Measurements from ENCODE around the gene SHC3. TPM values are rescaled to one million over a fixed set of nuclear protein-coding genes. Genes with fewer than 3 reads are reported as not detected.

The SHC3 gene
- total RNA-seq, 4 donors from 2014 or later: 2.2 to 4.0 (median 3.1) TPM

- DNase-seq (ENCODE audit: extremely low spot score): no peak
- peaks cover 21 to 32% (median 27%) of the 10 kb centered on the region in 4 donors for H3K4me1 ChIP-seq
- intact Hi-C loops (cut with DNase I): no loop called here
- peaks cover 0 to 8% (median 3%) of the 10 kb centered on the region in 4 donors for H3K9me3 ChIP-seq
- H3K36me3 ChIP-seq: no peaks in the 10 kb centered on the region
- WGBS: 97% methylated on average over 4 of the region's 4 CpGs
- no peak overlapping the region for H3K4me3 ChIP-seq
- no peaks in the 10 kb centered on the region for H3K27me3 ChIP-seq
- H3K27ac ChIP-seq (replicated peaks in 1 of 4): peak overlapping the region in 1 of 4 donors; percentile 20
- no peak for TF ChIP-seq POLR2A (IDR thresholded peaks at IDR 0.05; ENCODE audit: low read depth)
Measured at GRCh38 chr9:89024727-89025126, 153.9 kb downstream of the SHC3 start.

GRCh38 chr9:89023740-89024139 lies 154.9 kb downstream of the SHC3 start:
- WGBS: 81% methylated on average over 3 of the region's 3 CpGs
- no peak for TF ChIP-seq EP300 (IDR thresholded peaks at IDR 0.05)
- TF ChIP-seq POLR2AphosphoS5 (IDR thresholded peaks at IDR 0.05): no peak
- TF ChIP-seq, protein P1, sequence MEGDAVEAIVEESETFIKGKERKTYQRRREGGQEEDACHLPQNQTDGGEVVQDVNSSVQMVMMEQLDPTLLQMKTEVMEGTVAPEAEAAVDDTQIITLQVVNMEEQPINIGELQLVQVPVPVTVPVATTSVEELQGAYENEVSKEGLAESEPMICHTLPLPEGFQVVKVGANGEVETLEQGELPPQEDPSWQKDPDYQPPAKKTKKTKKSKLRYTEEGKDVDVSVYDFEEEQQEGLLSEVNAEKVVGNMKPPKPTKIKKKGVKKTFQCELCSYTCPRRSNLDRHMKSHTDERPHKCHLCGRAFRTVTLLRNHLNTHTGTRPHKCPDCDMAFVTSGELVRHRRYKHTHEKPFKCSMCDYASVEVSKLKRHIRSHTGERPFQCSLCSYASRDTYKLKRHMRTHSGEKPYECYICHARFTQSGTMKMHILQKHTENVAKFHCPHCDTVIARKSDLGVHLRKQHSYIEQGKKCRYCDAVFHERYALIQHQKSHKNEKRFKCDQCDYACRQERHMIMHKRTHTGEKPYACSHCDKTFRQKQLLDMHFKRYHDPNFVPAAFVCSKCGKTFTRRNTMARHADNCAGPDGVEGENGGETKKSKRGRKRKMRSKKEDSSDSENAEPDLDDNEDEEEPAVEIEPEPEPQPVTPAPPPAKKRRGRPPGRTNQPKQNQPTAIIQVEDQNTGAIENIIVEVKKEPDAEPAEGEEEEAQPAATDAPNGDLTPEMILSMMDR (IDR thresholded peaks at IDR 0.05): no peak
- TF ChIP-seq POLR2A (IDR thresholded peaks at IDR 0.05; ENCODE audit: low read depth): no peak
- Histone ChIP-seq H3K36me3 (no peaks in the 10 kb centered on the region), H3K27me3 (no peaks in the 10 kb centered on the region), H3K9me3 (no peaks in the 10 kb centered on the region), H3K4me1 (peaks cover 21 to 32% (median 27%) of the 10 kb centered on the region in 4 donors), H3K4me3 (no peak overlapping the region), H3K27ac (replicated peaks in 1 of 4) (peak overlapping the region in 1 of 4 donors; percentile 46)
- intact Hi-C loops (cut with DNase I): no loop called here
- DNase-seq (ENCODE audit: extremely low spot score): peak; percentile 64

GRCh38 chr9:89022902-89023301 lies 155.7 kb downstream of the SHC3 start:
- H3K27ac ChIP-seq (replicated peaks in 1 of 4): peak overlapping the region in 3 of 4 donors; percentile 42 to 54 (median 46)
- H3K27me3 ChIP-seq: no peaks in the 10 kb centered on the region
- H3K4me3 ChIP-seq: no peak overlapping the region
- no peaks in the 10 kb centered on the region for H3K36me3 ChIP-seq
- H3K4me1 ChIP-seq: peaks cover 21 to 32% (median 27%) of the 10 kb centered on the region in 4 donors
- intact Hi-C loops (cut with DNase I): no loop called here
- no peaks in the 10 kb centered on the region for H3K9me3 ChIP-seq
- TF ChIP-seq POLR2AphosphoS5 (IDR thresholded peaks at IDR 0.05) (peak in 1 of 2 donors; percentile 33), EP300 (IDR thresholded peaks at IDR 0.05) (no peak), POLR2A (IDR thresholded peaks at IDR 0.05; ENCODE audit: low read depth) (no peak)
- DNase-seq (ENCODE audit: extremely low spot score): peak; percentile 55
- WGBS: 51% methylated on average over 2 of the region's 2 CpGs

DNA sequence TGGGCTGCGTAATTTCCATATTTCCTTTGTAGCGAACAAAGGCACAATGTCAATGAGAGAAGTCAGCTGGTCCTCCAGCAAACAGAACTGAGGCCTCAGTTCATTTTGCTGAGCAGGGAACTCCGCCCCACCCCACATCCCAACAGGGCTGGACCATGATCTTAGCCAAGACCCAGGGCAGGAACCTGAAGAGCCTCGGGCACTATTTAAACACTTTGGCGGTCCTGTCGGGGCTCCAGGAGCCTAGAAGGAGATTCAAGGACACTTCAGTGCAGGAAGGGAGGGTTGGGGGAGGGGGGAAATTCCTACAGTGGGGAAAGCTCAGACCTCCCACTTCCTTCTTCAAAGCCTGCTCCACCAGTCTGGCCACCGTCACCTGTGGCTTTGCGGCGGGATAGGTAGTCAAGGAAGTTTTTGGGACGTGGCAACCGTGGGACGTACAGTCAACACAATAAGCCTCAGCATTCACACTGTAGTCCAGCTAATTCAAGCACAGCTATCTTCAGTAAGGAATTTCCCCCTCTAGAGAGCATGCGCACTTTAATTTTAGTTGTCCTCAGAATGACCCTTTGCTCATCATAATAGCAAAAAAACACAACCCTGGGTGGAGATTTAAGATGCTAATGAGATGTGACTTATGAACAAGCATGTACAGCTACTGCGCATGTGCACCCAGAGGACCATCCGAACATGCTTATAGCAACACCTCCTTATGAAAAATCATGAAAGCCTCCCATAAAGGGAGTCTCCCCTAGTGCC lies 156.4 kb downstream of the SHC3 start:
- 69% methylated on average over 13 of the region's 15 CpGs for WGBS
- Histone ChIP-seq H3K9me3 (no peaks in the 10 kb centered on the region), H3K4me1 (peaks cover 21 to 32% (median 27%) of the 10 kb centered on the region in 4 donors), H3K36me3 (no peaks in the 10 kb centered on the region), H3K4me3 (no peak overlapping the region), H3K27ac (replicated peaks in 1 of 4) (peak overlapping the region; percentile 41 to 63 (median 52)), H3K27me3 (no peaks in the 10 kb centered on the region)
- DNase-seq (ENCODE audit: extremely low spot score): peak; percentile 77
- intact Hi-C loops (cut with DNase I): no loop called here
- TF ChIP-seq POLR2A (IDR thresholded peaks at IDR 0.05; ENCODE audit: low read depth) (no peak), EP300 (IDR thresholded peaks at IDR 0.05) (no peak), POLR2AphosphoS5 (IDR thresholded peaks at IDR 0.05) (no peak)
- TF ChIP-seq, protein P1 (IDR thresholded peaks at IDR 0.05): no peak

DNA sequence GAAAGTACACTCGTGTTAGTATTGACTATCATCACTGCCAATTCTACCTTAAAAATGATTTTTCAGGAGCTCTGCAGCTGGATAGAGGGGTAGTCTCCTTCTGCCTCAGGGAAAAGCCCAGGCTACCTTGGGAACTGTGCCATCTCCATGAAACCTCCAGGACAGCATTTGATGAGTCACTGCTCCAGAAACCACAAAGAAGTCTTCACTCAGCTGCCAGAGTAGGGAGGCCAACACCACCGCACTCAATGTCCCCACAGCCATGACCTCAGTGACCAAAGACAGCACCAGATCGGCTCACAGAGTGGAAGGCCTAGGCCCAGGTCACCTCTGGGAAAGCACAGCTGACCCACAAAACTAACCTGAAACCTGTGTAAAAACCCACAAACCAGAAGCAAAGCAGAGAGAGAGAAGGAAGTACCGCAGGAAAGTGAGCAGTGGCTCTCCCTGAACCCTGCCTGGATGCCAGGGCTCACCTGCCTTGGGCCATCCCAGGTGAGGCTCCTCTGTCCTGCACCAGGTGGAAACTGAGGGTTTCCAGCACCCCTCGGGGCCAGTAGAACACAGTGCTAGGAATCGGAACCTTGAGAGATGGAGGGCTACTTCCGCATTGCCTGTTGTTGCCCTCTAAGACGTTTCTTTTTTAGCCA lies 157.3 kb downstream of the SHC3 start:
- intact Hi-C loops (cut with DNase I): no loop called here
- Histone ChIP-seq H3K27ac (replicated peaks in 1 of 4) (peak overlapping the region; percentile 41 to 63 (median 52)), H3K9me3 (no peaks in the 10 kb centered on the region)

More for the DNA sequence above, 157.3 kb downstream of the SHC3 start:
- Histone ChIP-seq H3K27me3 (no peaks in the 10 kb centered on the region), H3K4me1 (peaks cover 21 to 32% (median 27%) of the 10 kb centered on the region in 4 donors), H3K36me3 (no peaks in the 10 kb centered on the region), H3K4me3 (no peak overlapping the region)
- TF ChIP-seq EP300 (IDR thresholded peaks at IDR 0.05) (no peak), POLR2AphosphoS5 (IDR thresholded peaks at IDR 0.05) (no peak), POLR2A (IDR thresholded peaks at IDR 0.05; ENCODE audit: low read depth) (no peak)
- TF ChIP-seq, protein P1 (IDR thresholded peaks at IDR 0.05): no peak
- DNase-seq (ENCODE audit: extremely low spot score): peak; percentile 92
- 80% methylated on average over 8 of the region's 8 CpGs for WGBS
